ENCODE data around the gene FRRS1L.

- TF ChIP-seq CTCF (IDR thresholded peaks at IDR 0.05) (no peak), POLR2AphosphoS5 (IDR thresholded peaks at IDR 0.05) (no peak), POLR2A (IDR thresholded peaks at IDR 0.05) (no peak), EP300 (IDR thresholded peaks at IDR 0.05) (no peak)
Observed at GRCh38 chr9:109168170-109168569, 1.1 kb upstream of the FRRS1L start.
